NCI-H1436 treated with DMSO at 0.1 percent for 48 hours (cell line): ENCODE results near the gene CLNK.

ENCODE experiments used
- DNase-seq: peaks from one replicate; lab custom pipeline; 2025; lab: John Stamatoyannopoulos, UW

The CLNK gene

GRCh38 chr4:10612476-10612875 lies 72.1 kb downstream of the CLNK start:
- no peak for DNase-seq

- no peak for DNase-seq
These were observed 72.9 kb downstream of the CLNK start for GRCh38 chr4:10611673-10612072.

GRCh38 chr4:10608501-10609219 lies 75.9 kb downstream of the CLNK start:
- no peak for DNase-seq

- DNase-seq = no peak
These were observed 77.4 kb downstream of the CLNK start for GRCh38 chr4:10607206-10607605.

GRCh38 chr4:10606483-10607155 lies 77.9 kb downstream of the CLNK start:
- DNase-seq = no peak

GRCh38 chr4:10605746-10606482 lies 78.7 kb downstream of the CLNK start:
- no peak for DNase-seq

GRCh38 chr4:10605031-10605430 lies 79.5 kb downstream of the CLNK start:
- no peak for DNase-seq

- no peak for DNase-seq
These were observed 85.0 kb downstream of the CLNK start for GRCh38 chr4:10599574-10599973.

GRCh38 chr4:10598829-10599228 lies 85.7 kb downstream of the CLNK start:
- no peak for DNase-seq

- DNase-seq = no peak
These were observed 87.8 kb downstream of the CLNK start for GRCh38 chr4:10596586-10597290.

- DNase-seq = no peak
These were observed 91.4 kb downstream of the CLNK start for GRCh38 chr4:10593130-10593529.

GRCh38 chr4:10590896-10591295 lies 93.7 kb downstream of the CLNK start:
- DNase-seq = no peak

GRCh38 chr4:10589799-10590198 lies 94.8 kb downstream of the CLNK start:
- no peak for DNase-seq

- no peak for DNase-seq
These were observed 95.2 kb downstream of the CLNK start for GRCh38 chr4:10589321-10589720.

GRCh38 chr4:10587697-10588096 lies 96.9 kb downstream of the CLNK start:
- DNase-seq = no peak

GRCh38 chr4:10587296-10587695 lies 97.3 kb downstream of the CLNK start:
- no peak for DNase-seq

- DNase-seq = no peak
These were observed 100.5 kb downstream of the CLNK start for GRCh38 chr4:10584042-10584441.

- no peak for DNase-seq
These were observed 101.6 kb downstream of the CLNK start for GRCh38 chr4:10582951-10583350.

- DNase-seq = no peak
These were observed 102.4 kb downstream of the CLNK start for GRCh38 chr4:10582059-10582686.

- no peak for DNase-seq
These were observed 103.5 kb downstream of the CLNK start for GRCh38 chr4:10581022-10581421.

- DNase-seq = no peak
These were observed 104.9 kb downstream of the CLNK start for GRCh38 chr4:10579648-10580047.
